CMK (cell line): Measurements from ENCODE around the gene ZDHHC14.

ENCODE experiments used
- DNase-seq: peaks from one replicate; pipeline ENCODE4 v3.0.0-alpha.2; 2010; ENCODE audit warnings: low read depth

Gene ZDHHC14

DNA sequence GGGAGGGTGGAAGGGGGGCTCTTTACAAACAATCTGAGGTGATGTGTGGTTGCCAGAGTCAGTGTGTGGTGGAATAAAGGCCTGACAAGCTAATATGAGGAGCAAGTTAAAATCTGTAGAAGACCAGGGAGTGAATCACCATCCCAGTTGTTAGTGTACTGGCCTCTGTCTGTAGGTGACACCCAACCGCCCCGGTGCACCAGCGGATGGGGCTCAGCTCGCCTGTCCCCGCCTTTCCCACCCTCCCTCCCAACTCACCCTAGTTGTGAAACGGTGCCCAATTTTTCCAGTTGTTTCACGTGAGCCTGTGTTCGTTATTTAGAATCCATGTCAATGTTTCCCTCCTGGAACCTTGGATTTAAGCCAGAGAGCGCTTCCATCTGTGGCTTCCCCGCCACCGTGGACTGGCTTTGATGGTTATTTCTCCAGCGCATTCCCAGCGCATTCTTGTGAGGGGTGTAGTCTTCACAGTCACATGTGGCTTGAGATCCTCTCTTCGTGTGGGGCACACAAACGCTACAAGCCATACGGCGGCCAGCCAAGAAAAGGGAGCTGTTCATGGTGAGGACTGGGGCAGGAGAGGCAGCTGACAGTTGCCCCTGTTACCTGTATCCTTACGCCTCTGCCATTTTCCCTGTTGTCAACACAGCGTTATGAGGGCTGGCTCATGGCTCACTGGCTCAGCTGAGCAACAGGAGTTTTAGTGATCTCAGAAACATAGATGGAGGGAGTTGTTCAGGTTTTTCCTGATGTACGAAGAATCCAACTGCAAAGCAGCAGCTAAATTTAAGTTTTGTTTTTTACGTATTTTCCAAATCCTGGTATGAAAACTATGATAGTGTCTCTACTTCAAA, 137.6 kb downstream of the ZDHHC14 start:
- no peak for DNase-seq

DNA sequence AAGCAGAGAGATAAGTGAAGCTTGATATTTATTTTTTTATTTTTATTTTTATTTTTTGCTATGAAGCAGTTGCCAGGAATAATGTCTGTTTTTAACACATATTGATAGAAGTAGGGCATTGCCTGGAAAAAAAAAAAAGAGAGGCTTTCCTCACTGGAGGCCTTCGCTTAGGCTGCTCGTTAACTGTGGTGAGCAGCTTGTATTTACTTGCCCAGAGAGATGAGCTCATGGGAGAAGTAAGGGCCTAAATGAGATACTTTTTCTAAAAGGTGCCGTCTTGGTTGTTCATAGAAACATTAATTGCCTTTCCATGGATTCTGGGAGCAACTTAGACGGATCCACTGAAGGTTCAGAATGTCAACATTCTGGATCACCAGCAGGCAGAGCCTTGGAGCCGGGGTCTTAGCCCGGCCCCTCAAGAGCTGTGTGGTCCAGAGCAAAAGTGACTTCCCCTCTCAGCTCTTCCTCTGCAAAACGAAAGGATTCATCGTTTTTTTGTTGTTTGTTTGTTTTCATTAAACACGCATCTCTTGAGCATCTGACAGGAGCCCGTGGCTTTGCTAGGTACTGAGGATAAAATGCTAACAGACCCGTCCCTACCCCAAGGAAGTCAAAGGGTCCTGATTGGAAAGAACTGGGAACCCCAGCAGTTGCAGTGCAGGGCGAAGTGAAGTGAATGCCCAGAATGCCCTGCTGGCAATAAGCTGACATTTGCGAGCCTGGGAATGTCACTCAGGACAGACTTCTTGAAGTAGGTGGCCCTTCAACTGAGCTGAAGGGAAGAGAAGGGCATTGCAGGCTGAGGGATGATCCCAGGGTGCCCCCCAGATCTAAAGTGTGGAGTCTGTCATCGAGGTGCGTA, 138.5 kb downstream of the ZDHHC14 start:
- DNase-seq: no peak

DNA sequence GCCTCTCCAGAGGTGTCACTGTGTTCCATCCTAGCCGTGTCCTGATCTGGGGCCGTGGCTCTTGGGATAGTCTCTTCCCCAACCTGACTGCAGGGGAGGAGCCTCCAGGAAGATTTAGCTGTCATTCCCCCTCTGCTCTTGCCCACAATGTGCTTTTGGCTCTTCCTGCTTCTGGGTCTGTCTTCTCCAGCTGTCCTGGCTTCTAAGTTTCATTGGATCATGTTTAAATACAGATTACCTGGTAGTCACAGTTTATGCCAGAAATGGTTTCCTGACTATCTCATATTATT, 139.1 kb downstream of the ZDHHC14 start:
- no peak for DNase-seq

DNA sequence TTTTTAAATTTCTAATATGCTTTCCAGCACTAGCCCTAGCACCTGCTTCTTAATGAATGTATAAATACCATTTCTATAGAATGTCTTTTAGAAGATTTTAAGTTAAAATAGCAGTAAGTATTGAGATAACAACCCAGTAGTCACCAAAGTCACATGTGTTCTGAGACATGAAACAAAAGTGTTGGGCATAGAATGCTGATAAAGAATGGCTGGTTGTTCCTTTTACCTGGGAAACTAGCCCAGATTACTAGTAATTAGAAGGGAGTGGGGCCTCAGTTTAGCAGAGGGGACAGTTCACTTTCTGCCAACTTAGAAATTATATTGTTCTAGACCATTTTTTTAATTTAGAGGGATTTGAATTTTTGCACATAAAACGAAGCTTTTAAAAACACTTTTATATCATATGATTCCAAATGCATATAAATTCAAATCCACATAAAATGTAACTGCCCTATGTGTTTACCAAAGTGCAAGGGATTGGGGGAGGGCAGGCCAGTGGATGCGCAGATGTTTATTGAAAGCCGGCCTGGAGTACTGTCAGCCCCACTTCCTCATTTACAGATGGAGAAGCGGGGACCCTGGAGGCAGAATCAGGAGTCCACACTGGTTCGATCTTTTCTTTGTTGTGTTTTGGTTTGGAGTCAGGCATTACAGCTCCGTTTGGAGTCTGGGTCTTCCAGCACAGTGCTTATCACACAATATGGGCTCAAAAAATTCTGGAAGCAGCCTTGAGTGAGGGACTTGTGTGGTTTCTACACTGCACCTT, 139.8 kb downstream of the ZDHHC14 start:
- no peak for DNase-seq

DNA sequence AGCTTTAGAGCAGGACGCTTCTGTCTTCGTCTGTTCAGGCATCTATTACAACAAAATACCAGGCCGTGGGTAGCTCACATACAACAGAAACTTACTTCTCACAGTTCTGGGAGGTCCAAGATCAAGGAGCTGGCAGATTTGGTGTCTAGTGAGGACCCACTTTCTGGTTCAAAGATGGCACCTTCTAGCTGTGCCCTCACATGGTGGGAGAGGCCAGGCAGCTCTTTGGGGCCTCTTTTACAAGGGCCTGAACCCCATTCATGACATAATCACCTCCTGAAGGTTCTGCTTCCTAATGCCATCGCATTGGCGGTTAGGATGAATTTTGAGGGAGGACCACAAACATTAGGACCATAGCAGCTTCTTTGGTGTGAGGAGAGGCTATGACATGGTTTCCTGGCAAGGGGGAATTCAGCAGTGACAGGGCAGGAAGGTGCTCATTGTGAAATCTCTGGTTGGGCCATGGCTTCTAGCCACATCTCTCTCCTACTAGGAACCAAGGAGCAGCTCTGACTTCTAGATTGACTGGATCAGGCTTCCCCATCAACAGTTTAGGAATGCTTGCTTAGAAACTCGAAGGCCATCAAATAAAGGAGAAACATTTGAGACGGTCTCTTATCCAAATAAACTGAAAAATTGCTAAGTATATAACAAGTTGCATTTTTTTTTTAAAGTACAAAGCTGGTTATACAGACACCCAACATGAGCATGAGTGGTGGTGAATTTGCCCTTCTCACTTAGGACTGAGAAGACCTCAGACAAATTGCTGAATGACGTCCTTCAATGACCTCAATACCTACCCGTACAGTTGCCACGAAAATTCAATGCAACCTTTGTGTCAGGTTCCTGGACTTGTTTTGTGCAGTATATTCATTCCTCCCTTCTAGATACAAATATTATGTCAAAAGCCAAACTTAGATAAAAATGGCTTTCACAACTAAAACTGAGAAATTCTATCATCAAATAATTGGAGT, 140.7 kb downstream of the ZDHHC14 start:
- no peak for DNase-seq

DNA sequence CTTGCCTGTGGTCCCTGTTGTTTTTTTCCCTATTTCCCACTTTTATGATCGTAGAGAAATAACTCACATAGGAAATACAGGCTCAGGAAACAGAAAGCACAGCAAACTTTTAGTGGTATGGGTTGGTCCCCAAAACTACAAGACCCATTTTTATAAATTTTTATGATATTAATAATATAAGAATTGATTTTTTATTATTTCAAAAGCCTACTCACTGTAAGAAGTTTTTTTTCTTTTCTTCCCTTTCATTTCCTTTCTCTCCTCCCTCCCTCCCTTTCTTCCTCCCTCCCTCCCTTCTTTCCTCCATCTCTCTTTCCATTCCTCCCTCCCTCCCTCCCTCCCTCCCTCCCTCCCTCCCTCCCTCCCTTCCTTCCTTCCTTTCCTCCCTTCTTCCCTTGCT, 141.5 kb downstream of the ZDHHC14 start:
- DNase-seq: no peak

DNA sequence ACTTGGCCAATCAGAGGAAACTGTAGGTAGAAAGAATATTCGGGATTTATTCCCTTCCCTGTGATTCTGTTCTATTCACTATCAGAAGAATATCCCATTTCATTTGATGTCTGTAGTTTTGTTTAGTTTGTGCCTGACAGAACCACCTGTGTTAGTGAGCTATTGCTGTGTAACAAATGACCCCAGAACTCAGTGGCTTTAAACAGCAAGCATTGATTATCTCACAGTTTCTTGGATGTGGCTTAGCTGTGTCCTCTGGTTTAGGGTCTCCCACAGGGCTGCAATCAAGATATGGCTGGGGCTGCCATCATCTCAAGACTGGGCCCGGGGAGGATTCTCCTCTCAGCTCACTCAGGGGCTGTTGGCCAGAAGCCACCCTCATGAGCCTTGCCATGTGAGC, 143.7 kb downstream of the ZDHHC14 start:
- DNase-seq: no peak

DNA sequence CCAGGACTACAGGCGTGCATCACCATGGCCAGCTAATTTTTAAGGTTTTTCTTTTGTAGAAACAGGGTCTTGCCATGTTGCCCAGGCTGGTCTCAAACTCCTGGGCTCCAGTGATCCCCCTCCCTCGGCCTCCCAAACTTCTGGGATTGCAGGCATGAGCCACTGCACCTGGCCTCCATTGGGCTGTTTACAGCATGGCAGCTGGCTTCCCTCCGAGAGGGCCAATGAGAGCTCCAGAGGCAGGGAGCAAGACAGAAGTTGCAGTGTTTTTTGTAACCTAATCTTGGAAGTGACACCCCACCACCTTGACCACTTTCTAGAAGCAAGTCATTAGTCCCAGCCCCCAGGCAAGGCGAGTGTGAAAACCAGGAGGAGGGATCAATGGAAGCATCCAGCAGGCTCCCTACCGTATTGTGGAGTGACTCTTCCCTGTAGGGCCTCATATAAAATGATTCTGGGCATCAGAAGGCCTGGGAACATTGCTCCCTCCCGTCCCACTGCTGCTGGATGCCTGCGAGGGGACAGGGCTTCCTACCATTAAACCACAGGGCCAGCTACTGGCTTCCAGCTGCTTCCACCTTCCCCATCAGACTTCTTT, 144.4 kb downstream of the ZDHHC14 start:
- DNase-seq: no peak

DNA sequence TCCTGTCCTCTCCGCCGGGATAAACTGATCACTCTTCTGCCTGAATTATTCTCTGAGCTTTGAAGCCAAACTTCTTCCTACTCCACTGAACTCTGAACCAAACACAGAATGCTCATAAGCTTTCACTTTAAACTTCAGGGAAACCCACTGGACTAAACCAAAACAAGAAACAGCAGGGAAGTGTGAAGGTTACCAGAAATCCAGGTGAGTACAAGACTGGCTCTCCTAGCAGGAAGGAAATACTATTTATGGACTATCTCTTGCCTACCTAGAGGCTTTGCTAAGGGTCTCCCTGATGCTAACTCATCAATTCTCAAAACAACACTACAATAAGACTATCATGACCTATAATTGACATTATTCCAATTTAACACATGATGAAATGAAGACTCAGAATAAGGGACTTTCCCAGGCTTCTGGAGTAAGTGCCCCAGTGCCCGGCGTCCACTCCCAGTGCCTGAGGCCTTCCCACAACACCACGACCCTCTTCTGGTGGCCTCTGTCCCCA, 145.0 kb downstream of the ZDHHC14 start:
- no peak for DNase-seq

DNA sequence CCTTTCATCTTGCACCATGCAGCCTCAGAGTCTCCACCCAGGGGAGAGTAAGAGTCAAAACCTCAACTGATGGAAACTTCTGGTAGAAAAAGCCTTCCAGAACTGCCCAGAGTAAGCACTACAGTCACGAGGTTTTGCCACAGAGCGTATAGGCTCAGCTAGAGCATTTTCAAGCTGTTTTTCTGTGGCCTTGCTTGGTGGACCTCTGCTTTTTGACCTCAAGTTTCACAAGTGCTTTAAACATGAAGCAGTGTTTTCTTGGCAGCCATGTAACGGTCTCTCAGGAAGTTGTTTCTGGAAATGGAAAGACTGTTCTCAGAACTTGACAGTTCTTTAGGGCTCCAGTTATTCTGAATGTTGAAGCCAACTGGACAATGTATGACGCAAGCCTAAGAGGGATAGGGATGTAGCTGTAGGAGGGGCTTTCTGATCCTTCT, 146.5 kb downstream of the ZDHHC14 start:
- no peak for DNase-seq

DNA sequence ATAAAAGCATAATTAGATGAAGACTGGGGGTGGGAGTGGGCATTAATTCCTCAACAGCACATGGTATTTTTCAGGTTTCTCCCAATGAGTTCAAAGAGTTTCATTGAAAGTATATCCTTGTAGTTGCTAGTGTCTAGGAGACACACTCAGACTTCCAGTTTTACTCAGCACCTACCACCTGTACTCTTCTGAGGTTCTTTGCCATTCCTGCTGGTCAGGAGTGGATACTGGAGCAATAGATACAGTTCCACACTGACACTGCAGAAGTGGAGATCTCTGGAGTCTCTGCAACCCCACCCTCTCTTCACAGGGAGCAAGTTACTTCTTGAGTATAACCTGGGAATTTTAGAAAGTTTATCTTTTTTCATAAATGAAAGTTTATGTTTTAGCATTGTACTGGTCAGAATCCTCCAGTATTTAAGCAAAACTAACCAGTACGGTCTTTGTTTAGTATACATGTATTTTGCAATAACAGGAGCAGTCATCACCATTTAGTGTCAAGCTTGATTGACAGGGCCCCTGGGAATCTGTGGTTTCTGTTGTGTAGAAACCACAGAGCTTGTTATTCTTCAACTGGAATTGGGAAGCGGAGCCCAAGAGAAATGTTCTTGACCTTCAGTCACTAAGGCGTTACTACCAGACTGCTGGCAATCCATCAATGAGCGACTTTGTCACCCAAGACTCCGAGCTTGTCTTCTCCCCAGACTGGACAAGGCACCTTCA, 148.1 kb downstream of the ZDHHC14 start:
- DNase-seq: no peak

DNA sequence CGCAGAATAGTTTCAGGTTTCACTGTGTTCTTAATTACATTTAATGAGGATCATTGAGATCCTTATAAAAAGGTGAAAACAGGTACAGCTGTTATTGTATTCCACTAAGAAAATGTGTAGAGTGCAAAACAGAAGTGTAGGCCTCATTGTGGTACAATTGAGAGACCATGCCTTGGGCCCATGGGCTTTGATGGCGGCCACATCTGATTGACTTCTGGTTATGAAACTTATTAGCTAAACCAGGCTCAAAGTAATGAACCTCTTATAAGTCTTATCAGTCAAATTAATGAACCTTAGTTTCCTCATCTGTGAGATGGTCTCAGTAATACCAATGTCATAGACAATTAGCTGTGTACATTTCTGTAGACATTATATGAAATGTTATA, 148.7 kb downstream of the ZDHHC14 start:
- no peak for DNase-seq

DNA sequence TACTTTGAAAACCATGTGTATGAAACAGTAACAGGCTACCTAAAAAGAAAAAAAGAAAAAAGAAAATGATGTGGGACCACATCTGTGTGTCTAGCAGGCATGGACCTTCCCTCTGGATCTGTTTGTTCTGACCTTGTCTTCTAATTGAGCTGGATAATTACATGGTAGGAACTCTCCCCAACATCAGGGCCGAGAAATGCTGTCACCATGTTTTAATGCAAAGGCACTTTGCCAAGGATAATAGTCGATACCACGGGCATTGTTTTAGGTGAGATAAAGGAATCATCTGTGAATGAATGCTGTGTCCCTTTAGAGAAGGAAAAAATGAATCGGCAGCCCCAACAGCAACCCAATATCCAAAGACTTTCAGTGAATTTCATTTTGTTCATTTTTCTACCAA, 149.1 kb downstream of the ZDHHC14 start:
- DNase-seq: no peak

DNA sequence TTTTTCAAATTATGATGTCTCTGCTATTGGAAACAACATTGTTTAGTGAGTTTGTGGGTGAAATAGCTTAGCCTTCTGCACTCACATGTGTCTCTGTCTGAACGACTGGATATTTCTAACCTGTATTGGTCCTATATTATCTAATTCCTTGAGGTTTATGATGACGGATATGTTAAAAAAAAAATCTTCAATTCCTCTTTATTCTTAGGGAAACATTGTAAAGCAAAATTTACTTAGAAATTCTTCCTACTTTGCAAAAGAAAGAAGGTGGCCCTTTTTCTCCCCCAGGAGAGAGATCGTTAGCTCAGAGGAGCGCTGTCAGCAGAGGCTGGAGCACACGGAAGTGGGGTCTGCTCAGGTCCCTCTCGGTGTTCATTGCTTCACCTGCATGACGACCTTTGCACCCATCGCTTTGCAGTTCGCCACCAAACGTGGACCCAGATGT, 149.8 kb downstream of the ZDHHC14 start:
- DNase-seq: no peak

DNA sequence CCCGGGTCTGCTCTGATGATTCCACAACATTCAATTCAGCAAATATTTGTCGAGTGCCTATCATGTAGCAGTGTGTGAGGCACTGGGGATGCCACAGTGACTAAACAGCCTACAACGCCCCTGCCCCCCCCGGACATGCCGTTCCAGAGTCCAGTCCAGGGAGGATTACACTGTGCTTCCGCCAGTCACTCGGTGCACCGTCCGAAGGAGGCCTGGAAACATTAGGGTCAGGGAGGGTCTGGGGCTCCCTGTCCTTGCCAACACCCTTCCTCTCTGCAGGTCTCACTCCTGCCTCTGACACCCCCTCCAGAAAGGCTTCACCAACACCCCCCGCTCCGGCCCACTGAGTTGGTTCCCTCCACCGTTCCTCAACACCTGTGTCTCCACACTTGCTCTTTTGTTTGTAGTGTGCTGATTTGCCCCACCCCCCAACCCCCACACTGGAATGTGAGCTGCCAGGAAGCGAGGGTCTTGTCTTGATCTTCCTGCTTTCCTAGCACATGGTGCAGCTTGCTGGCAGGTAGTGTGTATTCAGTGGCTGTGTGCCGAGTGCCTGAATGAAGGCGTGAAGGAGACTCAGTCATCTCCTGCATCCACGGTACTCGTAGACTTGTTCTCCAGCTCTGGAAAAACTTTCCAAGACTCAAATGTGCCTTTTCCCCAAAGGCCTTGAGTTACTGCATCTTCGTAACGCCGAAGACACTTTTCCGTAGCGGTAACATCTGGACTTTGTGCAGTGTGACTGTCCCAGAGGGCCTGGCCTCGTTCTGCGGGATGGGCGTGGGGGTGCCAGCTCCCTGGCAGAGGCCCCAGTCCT, 150.4 kb downstream of the ZDHHC14 start:
- DNase-seq: no peak

DNA sequence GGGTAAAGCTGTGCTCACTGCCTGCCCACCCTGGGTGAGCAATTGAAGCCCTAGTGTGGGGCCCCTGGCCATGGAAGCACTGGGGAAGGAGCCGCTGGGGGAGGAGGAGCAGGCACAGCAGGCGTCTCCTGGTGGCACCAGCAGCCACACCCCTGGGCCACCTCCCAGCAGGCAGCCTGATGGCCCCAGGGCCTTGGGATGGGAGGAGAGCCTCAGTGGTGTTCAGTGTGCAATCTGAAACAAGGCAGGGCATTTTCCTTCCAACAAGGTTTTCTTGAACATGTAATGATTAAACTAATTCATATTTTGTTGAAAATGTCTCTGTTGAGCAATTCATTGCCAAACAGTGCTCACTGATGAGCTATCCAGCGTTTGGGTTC, 151.0 kb downstream of the ZDHHC14 start:
- no peak for DNase-seq

DNA sequence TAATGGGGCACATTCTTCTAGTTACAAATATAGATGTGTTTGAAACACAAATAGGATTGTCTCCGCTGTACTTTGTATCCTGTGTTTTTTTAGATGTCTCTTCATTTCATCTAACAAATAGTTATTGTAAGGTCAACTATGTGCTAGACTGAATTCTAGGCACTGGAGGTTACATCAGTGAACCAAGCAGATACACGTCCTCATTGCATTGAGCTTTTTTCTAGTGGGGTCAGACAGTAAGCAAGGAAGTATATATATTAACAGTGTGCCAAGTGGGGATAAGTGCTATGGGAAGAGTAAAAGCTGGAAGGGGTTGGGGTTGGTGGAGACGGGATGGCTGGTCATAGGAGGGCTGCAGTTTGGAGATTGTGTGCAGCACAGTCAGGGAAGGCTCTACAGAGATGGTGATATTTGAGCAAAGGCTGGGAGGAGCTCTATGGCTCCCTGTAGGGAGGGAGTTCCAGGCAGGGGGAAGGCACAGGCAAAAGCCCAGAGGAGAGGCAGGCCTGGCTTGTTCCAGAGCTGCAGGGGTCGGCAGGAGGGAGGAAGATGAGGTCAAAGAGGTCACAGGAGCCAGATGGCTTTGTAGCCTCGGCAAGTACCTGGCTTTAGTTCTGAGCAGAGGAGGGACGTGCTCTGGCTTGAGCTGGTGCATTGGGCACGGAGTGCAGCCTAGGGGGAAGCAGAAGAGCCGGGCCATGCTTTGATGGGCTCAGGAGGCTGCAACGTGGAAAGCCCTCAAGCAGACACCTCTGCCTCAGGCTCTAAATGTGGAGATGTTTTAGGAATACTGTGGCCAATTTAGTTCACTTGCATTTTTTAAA, 152.3 kb downstream of the ZDHHC14 start:
- no peak for DNase-seq

DNA sequence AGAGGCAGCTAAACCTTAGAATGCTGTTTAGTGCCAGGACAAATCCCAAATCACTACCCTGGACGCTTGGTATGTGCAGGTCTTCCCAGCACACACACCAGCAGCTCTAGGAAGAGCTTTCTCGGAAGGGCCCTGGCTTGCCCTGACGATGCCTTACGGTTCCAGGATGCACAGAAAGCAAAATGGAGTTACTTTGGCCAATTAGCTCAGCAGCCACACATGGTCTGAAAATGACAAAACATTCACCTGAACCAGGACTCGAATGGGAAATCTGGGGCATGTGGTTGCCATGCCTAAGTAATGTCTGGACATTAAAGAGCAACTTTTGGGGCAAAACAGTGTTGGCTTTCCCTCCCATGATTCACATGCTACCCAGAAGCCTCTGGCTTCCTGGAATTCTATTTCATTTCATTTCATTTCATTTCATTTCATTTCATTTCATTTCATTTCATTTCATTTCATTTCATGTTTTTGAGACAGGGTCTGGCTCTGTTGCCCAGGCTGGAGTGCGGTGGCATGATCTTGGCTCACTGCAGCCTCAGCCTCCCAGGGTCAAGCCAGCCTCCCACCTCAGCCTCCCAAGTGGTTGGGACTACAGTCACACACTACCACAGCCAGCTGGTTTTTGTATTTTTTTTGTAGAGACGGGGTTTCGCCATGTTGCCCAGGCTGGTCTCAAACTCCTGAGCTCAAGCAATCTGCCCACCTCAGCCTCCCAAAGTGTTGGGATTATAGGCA, 153.3 kb downstream of the ZDHHC14 start:
- DNase-seq: no peak
